HepG2 (cell line): ENCODE measurements around the gene KIF24. TPM values are rescaled to one million over a fixed set of nuclear protein-coding genes. Genes with fewer than 3 reads are reported as not detected.

ENCODE experiments used
- ATAC-seq: fragments of 200-7000 bp; cut with Tn5 transposase; 3 replicates; pipeline ENCODE4 v1.9.1; 2020; ENCODE audit warnings: mild to moderate bottlenecking, moderate library complexity
- BruUV-seq: library from RNA; stranded (reverse); fragments of 400-500 nt; replicated peaks from 2 replicates; lab custom pipeline; 2021; lab: Mats Ljungman, UMichigan
- CTCF ChIA-PET: fragments of 300-600 bp; formaldehyde crosslinking; extraction: SDS; loops from one replicate; lab custom pipeline; 2021; ENCODE audit warnings: low total read pairs, inconsistent platforms, low intra/inter-chr PET ratio; lab: Yijun Ruan, JAX
- POLR2A ChIA-PET: fragments of 350-600 bp; sonication (Branson Sonifier 250); formaldehyde crosslinking; loops from one replicate; lab custom pipeline; 2020; ENCODE audit warnings: antibody characterized with exemption, inconsistent platforms; lab: Yijun Ruan, JAX
- DNase-seq: peaks from one replicate; pipeline ENCODE4 v3.0.0-alpha.2; 2015; ENCODE audit warnings: low spot score
- FAIRE-seq: peaks from 3 replicates; lab custom pipeline; 2011; peaks lifted over from hg19 to GRCh38; lab: Jason Lieb, UNC
- H2AFZ ChIP-seq: one replicate; pipeline ENCODE4 v1.6.1; 2011; ENCODE audit warnings: low read length, inconsistent platforms
- H3K27ac ChIP-seq: fragments of 300-600 bp; 3 replicates; pipeline ENCODE4 v1.8.0; 2011; ENCODE audit warnings: mixed run types, mild to moderate bottlenecking, mixed read lengths, low read length, inconsistent platforms; ENCODE audit not compliant: insufficient read depth; ENCODE audit errors: extremely low read length
- H3K27me3 ChIP-seq, 2 experiments: fragments of 200-600 bp in 1 of 2; 2 replicates in 1 of 2; 3 replicates in 1 of 2; pipeline versions ENCODE4 v1.6.0 to v1.8.0; 2011; ENCODE audit warnings: low read length in 2 of 2, mild to moderate bottlenecking in 2 of 2, moderate library complexity in 2 of 2, inconsistent platforms in 1 of 2; ENCODE audit not compliant: insufficient read depth in 2 of 2, control insufficient read depth in 1 of 2
- H3K36me3 ChIP-seq, 2 experiments: fragments of 200-600 bp in 1 of 2; replicated peaks in 1 of 2; 2 replicates in 1 of 2; 3 replicates in 1 of 2; pipeline versions ENCODE4 v1.5.1 to v1.8.0; 2011; ENCODE audit warnings: low read length in 2 of 2, inconsistent platforms in 1 of 2; ENCODE audit not compliant: insufficient read depth in 2 of 2, control insufficient read depth in 1 of 2
- H3K4me1 ChIP-seq: 2 replicates; pipeline ENCODE4 v1.5.1; 2012; ENCODE audit warnings: low read length, inconsistent platforms; ENCODE audit not compliant: insufficient read depth
- H3K4me2 ChIP-seq: 2 replicates; pipeline ENCODE4 v1.6.0; 2011; ENCODE audit warnings: low read depth, low read length, inconsistent platforms
- H3K4me3 ChIP-seq, 3 experiments: fragments of 200-600 bp in 1 of 3; sonication (generic), shearing (Covaris generic) in 1 of 3; replicated peaks in 1 of 3; 2 replicates each; pipeline ENCODE4 v1.5.1; 2011 to 2016; ENCODE audit warnings: low read length in 3 of 3, inconsistent platforms in 2 of 3, low read depth in 2 of 3, mild to moderate bottlenecking in 2 of 3, control low read depth in 1 of 3, mixed read lengths in 1 of 3; ENCODE audit not compliant: insufficient read depth in 1 of 3
- H3K79me2 ChIP-seq: one replicate; pipeline ENCODE4 v1.6.1; 2011; ENCODE audit warnings: low read length, inconsistent platforms; ENCODE audit not compliant: insufficient read depth
- H3K9ac ChIP-seq: 2 replicates; pipeline ENCODE4 v1.6.0; 2011; ENCODE audit warnings: mild to moderate bottlenecking, low read depth, low read length, inconsistent platforms; ENCODE audit not compliant: insufficient read depth
- H3K9me3 ChIP-seq: 2 replicates; pipeline ENCODE4 v1.5.1; 2012; ENCODE audit warnings: mild to moderate bottlenecking, low read length
- H4K20me1 ChIP-seq: 2 replicates; pipeline ENCODE4 v1.6.0; 2011; ENCODE audit warnings: inconsistent platforms, mild to moderate bottlenecking, low read length, moderate library complexity; ENCODE audit not compliant: insufficient read depth
- EHMT2 ChIP-seq: fragments of 200-600 bp; sonication (generic); IDR thresholded peaks from 2 replicates; pipeline ENCODE4 v1.7.0; 2017; ENCODE audit warnings: antibody characterized with exemption, low read depth, low read length, borderline replicate concordance
- ELF3 ChIP-seq: IDR thresholded peaks from 2 replicates; pipeline ENCODE4 v1.6.1; 2016; ENCODE audit warnings: missing genetic modification reagents, missing compliant biosample characterization
- SP140L ChIP-seq: sonication (generic); formaldehyde crosslinking; IDR thresholded peaks from 2 replicates; pipeline ENCODE4 v1.4.0; 2020; ENCODE audit warnings: missing genetic modification reagents, borderline replicate concordance
- SP5 ChIP-seq: IDR thresholded peaks from 2 replicates; pipeline ENCODE4 v1.6.1; 2016; ENCODE audit warnings: low read depth, borderline replicate concordance
- ZMYM4 ChIP-seq: sonication (generic); formaldehyde crosslinking; IDR thresholded peaks from 2 replicates; pipeline ENCODE4 v1.8.1; 2023; ENCODE audit warnings: mild to moderate bottlenecking, missing genetic modification reagents
- ZNF138 ChIP-seq: sonication (generic); formaldehyde crosslinking; IDR thresholded peaks from 2 replicates; pipeline ENCODE4 v1.5.0; 2020; ENCODE audit warnings: mild to moderate bottlenecking, low read depth, missing genetic modification reagents
- ZNF224 ChIP-seq: sonication (generic); formaldehyde crosslinking; IDR thresholded peaks from 2 replicates; pipeline ENCODE4 v1.5.0; 2020; ENCODE audit warnings: mild to moderate bottlenecking, missing genetic modification reagents
- ZNF350 ChIP-seq: sonication (generic); formaldehyde crosslinking; IDR thresholded peaks from 2 replicates; pipeline ENCODE4 v1.4.0; 2020; ENCODE audit warnings: mild to moderate bottlenecking, low read depth, missing genetic modification reagents, borderline replicate concordance
- ZNF550 ChIP-seq: sonication (generic); formaldehyde crosslinking; IDR thresholded peaks from 2 replicates; pipeline ENCODE4 v1.4.0; 2020; ENCODE audit warnings: mild to moderate bottlenecking, missing genetic modification reagents, borderline replicate concordance
- WGBS: methylation state at CpG from one replicate; pipeline ENCODE4 v1.1.6; 2017; ENCODE audit warnings: low lambda C conversion rate; 5-methylcytosine and 5-hydroxymethylcytosine counted together
- in situ Hi-C: cut with HindIII; loops from 2 replicates; pipeline ENCODE4 v1.10.0; 2017; ENCODE audit warnings: low pct_unique_long_range_greater_than_20kb; ENCODE audit not compliant: extremely low pct_ligation_motif_present
- intact Hi-C: fragments of 100-400 bp; cut with micrococcal nuclease; formaldehyde crosslinking; loops from one replicate; pipeline ENCODE4 v1.10.0; 2022; ENCODE audit not compliant: unreplicated experiment
- polyA plus RNA-seq, 8 experiments: library from polyadenylated mRNA; depleted of rRNA in 3 of 8; stranded (reverse) in 7 of 8; unstranded in 1 of 8; fragments of >200 nt; fragmentation: Illumina TruSeq in 4 of 8; extraction: Trizol in 4 of 8; gene quantifications; 2 replicates each; pipeline versions ENCODE4 v1.2.1 to v1.2.3, GENCODE V29; 2011 to 2016; ENCODE audit warnings: low read depth in 4 of 8, missing spikeins in 1 of 8, mixed read lengths in 1 of 8; ENCODE audit not compliant: insufficient read depth in 1 of 8
- total RNA-seq, 5 experiments: library from RNA; depleted of rRNA; stranded (reverse); fragments of >200 nt; fragmentation: Illumina TruSeq; extraction: Trizol; gene quantifications; 2 replicates each; pipeline ENCODE4 v1.2.3, GENCODE V29; 2016; ENCODE audit warnings: low read depth in 1 of 5
- TF ChIP-seq, protein P1 (sequence below): sonication (generic); formaldehyde crosslinking; IDR thresholded peaks from 2 replicates; pipeline ENCODE4 v1.5.0; 2020; ENCODE audit warnings: missing genetic modification reagents
- TF ChIP-seq, protein P2 (sequence below): sonication (generic); formaldehyde crosslinking; IDR thresholded peaks from 2 replicates; pipeline ENCODE4 v1.4.0; 2020; ENCODE audit warnings: missing genetic modification reagents, borderline replicate concordance

The KIF24 gene
- total and polyA plus RNA-seq, 2 of the 13 experiments (the other 11 are each of a cell fraction or from before 2014, with no cell fraction given) = 1.1 to 3.0 TPM

DNA sequence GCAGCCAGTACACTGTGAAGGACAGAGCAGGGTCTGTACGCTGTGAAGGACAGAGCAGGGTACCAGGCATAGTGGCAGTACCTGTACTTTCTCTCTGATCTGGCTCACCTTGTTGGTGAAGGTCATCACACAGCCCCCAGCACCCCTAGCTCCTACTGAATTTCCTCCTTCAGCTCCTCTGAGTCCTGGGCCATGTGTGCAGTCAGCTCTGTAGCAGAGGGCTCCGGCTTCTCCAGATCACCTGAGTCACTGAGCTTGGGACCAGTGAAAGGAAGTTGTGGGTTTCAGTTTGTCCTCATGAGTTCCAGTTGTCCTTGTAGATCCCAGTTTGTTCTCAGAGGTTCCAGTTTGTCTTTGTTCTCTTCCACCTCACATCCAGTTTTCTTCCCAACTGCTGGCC, 5.8 kb upstream of the KIF24 start:
- in situ Hi-C loops = loop anchor here (5.0 kb wide), 1 partner anchor 42 kb away; the partner anchor contains the start of gene MYORG
- ChIA-PET POLR2A (interaction anchor here (1.0 to 7.6 kb wide), 7 partner anchors 9 to 167 kb away, joined by 3 to 162 read pairs (median 10); partner anchors contain the start of gene MYORG), CTCF (interaction anchor here (7.1 kb wide), 1 partner anchor 43 kb away, joined by 143 read pairs; the partner anchor contains the start of gene MYORG)
- Histone ChIP-seq H4K20me1 (no peaks in the 10 kb centered on the region), H3K4me1 (peaks cover 52% of the 10 kb centered on the region), H3K4me3 (peak overlapping the region in 1 of 3 experiments; percentile 49; a peak in 2 of 6 replicates), H2AFZ (no peak overlapping the region), H3K27me3 (no peaks in the 10 kb centered on the region), H3K79me2 (peaks cover 2% of the 10 kb centered on the region), H3K9ac (peak overlapping the region; percentile 59), H3K27ac (peak overlapping the region; percentile 68), H3K36me3 (peaks cover 10% of the 10 kb centered on the region in 2 experiments; a peak in 4 of 5 replicates), H3K4me2 (peak overlapping the region; percentile 71), H3K9me3 (no peaks in the 10 kb centered on the region)
- no TSS peak for BruUV-seq
- FAIRE-seq = no peak
- DNase-seq = no peak
- WGBS = 49% methylated on average over 2 of the region's 2 CpGs
- TF ChIP-seq EHMT2 (no peak), ZNF350 (CRISPR knock-in tag) (no peak), ELF3 (no peak), ZNF138 (CRISPR knock-in tag) (no peak), ZNF224 (CRISPR knock-in tag) (0 out of 2 replicates have a peak, but pooled peaks have one; percentile 35), SP5 (no peak), ZMYM4 (0 out of 2 replicates have a peak, but pooled peaks have one; percentile 23), ZNF550 (CRISPR knock-in tag) (no peak), SP140L (CRISPR knock-in tag) (no peak)
- TF ChIP-seq, protein P1, sequence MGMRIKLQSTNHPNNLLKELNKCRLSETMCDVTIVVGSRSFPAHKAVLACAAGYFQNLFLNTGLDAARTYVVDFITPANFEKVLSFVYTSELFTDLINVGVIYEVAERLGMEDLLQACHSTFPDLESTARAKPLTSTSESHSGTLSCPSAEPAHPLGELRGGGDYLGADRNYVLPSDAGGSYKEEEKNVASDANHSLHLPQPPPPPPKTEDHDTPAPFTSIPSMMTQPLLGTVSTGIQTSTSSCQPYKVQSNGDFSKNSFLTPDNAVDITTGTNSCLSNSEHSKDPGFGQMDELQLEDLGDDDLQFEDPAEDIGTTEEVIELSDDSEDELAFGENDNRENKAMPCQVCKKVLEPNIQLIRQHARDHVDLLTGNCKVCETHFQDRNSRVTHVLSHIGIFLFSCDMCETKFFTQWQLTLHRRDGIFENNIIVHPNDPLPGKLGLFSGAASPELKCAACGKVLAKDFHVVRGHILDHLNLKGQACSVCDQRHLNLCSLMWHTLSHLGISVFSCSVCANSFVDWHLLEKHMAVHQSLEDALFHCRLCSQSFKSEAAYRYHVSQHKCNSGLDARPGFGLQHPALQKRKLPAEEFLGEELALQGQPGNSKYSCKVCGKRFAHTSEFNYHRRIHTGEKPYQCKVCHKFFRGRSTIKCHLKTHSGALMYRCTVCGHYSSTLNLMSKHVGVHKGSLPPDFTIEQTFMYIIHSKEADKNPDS (CRISPR knock-in tag) = 0 out of 2 replicates have a peak, but pooled peaks have one; percentile 28
- TF ChIP-seq, protein P2, sequence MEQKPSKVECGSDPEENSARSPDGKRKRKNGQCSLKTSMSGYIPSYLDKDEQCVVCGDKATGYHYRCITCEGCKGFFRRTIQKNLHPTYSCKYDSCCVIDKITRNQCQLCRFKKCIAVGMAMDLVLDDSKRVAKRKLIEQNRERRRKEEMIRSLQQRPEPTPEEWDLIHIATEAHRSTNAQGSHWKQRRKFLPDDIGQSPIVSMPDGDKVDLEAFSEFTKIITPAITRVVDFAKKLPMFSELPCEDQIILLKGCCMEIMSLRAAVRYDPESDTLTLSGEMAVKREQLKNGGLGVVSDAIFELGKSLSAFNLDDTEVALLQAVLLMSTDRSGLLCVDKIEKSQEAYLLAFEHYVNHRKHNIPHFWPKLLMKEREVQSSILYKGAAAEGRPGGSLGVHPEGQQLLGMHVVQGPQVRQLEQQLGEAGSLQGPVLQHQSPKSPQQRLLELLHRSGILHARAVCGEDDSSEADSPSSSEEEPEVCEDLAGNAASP = 0 out of 2 replicates have a peak, but pooled peaks have one; percentile 7
- ATAC-seq = peak; percentile 49
- intact Hi-C loops = loop anchor here (1.0 to 10.0 kb wide), 3 partner anchors 17 to 267 kb away; no protein-coding TSS in a partner anchor
